ENCODE measurements around the gene ASTN1.

Gene ASTN1

DNA sequence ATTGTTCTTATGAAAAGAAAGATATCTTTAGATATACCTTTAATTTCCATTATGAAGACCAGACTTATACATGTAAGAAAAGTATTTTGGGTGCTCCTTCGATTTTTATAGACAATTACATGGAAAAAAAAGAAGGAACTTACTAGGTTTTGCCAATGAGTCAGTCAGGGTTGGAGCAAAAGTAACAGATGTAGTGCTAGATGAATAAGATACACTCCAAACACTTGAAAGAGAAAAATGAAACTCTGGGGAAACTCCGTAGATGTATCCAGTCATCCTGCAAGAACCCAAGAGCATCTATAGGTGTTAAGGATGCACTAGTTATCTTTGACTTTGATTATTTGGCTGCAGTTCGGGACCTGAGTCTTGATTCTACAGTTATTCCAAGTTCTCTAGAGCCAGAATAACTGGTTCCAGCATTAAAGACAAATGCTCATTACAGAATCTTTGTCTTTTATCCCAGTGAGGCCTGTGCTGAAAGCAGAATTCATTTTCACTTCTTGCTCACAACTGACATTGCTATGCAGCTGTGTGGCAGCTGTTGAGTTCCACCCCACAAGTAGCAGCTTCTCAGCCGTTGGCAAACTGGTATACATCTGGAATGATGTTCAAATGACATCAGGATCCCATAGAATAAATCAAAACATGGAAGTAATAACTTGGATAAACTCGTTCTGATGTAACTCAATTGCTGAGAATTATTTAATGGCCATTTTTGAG lies 326.1 kb downstream of the ASTN1 start:
- DNase-seq (ENCODE audit: low read depth), result no peak

DNA sequence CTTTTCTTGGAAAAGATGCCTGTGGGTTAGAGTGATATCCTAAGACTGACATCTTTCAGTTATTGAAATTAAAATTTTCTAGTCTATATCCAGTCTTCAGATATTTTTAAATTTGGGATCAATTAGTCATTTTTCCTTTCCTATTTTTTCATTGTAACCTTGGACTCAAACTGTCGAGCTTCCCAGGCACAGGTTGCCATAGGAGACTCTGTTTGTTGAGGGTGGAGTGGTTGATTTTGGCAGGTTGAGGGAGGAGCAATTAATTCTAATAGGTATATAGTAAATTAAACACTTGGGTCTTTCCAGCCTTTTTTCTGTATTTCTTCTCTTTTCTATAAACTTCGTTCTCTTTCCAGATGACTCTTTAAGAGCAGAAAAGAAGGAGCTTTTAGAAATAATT lies 326.8 kb downstream of the ASTN1 start:
- no peak for DNase-seq (ENCODE audit: low read depth)

DNA sequence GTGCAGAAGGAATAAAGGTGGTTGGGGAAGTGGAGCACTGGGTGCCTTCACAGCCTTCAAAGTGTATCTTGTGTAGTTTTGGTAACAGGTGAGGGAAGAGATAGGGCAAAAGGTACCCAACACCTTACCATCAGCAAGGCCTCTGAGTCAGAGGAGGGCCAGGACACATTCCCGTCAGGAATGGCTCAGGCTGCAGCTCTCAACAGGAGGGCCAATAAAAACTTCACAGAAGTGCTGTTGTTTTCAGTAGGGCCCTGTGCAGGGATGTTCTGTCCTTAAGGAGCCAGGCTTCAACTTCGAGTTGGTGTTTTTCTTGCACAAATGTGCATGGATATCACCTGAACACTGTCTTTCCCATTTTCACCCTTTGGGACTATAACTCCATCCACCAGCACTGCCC lies 333.4 kb downstream of the ASTN1 start:
- no peak for DNase-seq (ENCODE audit: low read depth)

DNA sequence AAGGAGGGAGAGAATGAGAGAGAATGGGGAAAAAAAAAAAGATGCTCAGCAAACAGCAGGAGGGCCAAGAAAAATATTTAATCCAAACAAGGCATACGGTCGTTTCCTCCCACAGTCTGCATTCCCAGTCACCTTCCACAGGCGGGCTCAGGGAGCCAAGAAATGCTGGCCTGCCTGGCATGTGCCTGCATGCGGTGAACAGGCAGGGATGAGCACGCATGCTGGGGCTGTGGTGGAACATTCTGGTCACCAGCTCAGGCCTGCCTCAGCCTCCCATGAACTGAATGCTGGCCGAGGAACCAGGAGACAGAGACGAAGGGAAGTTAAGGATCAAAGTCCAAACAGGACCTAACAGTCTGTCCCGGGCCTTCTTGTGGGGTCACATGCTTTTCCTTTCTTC lies 335.3 kb downstream of the ASTN1 start:
- no peak for DNase-seq (ENCODE audit: low read depth)

DNA sequence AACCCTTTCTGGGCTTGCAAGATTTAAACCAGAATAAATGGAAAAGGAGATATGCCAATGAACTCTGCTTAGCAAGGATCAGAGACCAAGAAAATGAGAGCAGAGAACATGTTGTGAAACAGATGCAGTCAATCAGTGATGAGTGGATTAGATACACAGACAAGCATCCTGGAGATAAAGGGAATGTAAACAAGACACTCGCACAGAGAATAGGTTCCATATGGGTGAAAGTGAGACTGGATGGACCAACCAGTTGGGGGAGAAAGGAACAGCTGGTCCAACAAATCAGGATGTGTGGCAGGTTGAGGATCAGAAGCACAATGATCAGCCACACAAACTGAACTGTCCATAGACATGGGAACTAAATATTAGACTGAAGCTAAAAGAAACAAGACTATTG lies 338.2 kb downstream of the ASTN1 start:
- DNase-seq (ENCODE audit: low read depth), result no peak

DNA sequence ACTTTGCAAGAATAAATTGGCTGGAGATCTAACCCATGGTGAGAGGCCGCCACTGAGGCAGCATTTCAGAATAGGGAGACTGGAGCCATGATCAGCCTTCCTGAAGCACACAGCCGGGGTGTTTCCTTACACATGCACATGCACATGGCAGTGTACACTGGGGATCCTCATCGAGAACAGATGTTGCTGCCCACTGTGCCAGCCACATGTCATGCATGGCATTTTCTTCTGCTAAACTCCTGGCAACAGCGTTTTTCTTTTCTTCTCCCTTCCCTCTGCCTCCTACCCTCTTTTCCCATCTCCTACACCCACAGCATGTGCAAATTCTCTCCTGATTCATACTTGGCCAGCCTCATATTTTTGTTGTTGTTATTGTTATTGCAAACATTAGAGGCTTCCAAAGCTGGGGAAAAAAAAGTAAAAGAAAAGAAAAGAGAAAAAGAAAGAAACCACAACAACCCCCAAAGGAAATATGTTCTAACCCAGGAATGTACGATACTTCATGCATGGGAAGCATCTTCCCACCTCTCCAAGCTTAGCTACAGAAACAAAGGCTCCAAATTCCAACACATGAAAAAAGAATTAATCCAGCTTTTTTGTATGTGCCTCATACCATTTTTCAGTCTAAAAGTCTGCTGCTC lies 344.0 kb downstream of the ASTN1 start:
- DNase-seq (ENCODE audit: low read depth), result no peak

DNA sequence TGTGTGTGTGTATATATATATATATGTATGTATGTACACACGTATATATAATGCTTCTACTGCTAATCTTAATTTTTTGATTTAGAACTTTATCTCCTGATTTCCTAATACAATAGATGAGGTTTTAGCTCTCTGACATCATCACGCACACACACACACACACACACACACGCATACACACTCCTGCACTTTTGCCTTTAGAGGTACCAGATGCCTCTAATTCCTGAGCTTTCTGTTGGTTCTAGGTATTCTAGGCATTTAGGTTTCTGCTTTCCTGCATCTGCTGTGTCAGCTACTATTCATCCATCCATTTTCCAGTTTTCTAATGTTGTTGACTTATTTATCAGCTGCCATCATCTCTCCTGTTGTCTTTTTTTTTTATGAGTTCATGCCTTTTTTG lies 348.3 kb downstream of the ASTN1 start:
- no peak for DNase-seq (ENCODE audit: low read depth)

DNA sequence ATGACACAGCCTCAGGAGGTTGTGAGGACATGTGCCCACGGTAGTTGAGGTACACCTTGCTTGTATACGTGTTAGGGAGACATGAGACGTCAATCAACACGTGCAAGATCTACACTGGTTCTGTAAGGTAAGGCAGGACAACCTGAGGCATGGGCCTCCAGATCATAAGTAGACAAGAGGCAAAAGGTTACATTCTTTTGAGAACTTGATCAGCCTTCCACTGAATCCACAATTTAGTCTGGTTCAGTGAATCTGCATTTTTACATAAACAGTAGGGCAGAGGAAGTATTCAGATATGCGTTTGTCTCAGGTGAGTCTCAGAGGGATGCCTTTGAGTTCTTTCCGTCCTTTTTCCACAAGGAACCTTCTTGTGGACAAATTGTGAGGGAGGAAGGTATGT lies 348.9 kb downstream of the ASTN1 start:
- DNase-seq (ENCODE audit: low read depth), result no peak

DNA sequence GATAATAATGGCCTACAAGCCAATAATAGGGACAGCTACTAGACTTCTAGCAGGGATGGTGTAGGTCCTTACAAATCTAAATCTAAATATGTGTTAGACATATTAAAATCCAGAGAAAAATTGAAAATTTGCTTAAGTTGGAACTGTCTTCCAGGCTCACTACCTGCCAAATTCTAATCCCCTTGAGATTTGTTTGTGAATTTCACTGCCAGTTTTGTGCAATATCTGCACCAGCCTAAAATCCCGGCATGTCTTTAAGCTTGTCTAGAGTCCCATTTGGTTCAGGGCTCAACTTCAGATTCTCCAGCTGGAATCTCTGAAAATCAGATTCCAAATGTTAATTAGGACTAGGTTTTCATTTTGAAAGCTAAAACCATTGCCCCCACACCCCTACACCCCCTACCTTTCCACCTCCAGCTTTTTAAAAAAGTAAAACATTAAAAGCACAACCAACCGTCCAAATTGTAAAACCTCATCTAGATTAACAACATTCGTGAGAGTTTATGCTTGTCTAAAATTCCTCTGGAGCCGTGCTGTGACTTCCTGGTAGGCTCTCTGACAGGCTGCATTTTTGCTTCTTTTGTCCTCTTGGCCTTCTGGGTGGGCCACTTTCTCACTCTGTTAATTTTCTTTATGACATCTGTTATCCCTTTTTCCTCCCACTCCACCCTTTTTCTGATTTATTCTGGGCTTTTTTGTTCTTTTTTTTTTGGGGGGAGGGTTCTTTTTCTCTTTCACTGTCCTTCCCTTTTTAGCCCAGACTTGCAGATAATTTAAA lies 352.8 kb downstream of the ASTN1 start:
- no peak for DNase-seq (ENCODE audit: low read depth)

DNA sequence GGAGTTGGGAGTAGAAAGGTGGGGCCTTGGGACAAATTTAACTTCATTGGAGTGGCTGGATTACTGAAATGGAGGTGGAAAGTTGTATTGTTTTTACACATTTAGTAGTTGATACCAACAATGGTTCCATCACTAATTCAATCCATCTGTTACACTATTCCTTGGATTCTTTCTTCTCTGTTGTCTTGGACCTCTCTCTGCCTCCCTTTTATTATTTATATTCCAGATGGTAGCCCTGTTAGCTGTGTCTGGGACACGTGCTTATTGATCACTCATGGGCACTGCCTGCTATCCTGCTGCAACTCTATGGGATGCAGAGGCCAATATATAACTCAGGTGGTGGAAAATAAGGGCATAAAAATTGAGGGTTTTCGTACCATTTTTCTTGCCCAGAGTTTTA lies 355.2 kb downstream of the ASTN1 start:
- DNase-seq (ENCODE audit: low read depth), result no peak

Data from amniotic epithelial cell (primary cell).